Neural progenitor cell (in vitro differentiated cells): ENCODE data around the gene ALK. TPM values are rescaled to one million over a fixed set of nuclear protein-coding genes. Genes with fewer than 3 reads are reported as not detected.

ENCODE experiments used
- DNase-seq: peaks from one replicate; pipeline ENCODE4 v3.0.0-alpha.2; 2016; ENCODE audit warnings: low spot score
- H2AFZ ChIP-seq: fragments of 200-600 bp; sonication (generic); replicated peaks from 2 replicates; pipeline ENCODE4 v1.6.1; 2016; ENCODE audit warnings: antibody characterized with exemption
- H3F3A ChIP-seq: fragments of 200-600 bp; sonication (generic); 2 replicates; pipeline ENCODE4 v1.6.1; 2016; ENCODE audit warnings: antibody characterized with exemption, low read depth
- H3K27ac ChIP-seq: fragments of 200-600 bp; sonication (generic); 2 replicates; pipeline ENCODE4 v1.5.1; 2016; ENCODE audit warnings: mild to moderate bottlenecking
- H3K27me3 ChIP-seq: fragments of 200-600 bp; sonication (generic); 2 replicates; pipeline ENCODE4 v1.6.1; 2016; ENCODE audit warnings: mild to moderate bottlenecking, moderate library complexity
- H3K36me3 ChIP-seq: fragments of 200-600 bp; sonication (generic); 2 replicates; pipeline ENCODE4 v1.5.1; 2016
- H3K4me1 ChIP-seq: fragments of 200-600 bp; sonication (generic); 2 replicates; pipeline ENCODE4 v1.6.1; 2016; ENCODE audit warnings: mixed run types
- H3K4me2 ChIP-seq: fragments of 200-600 bp; sonication (generic); 2 replicates; pipeline ENCODE4 v1.6.1; 2016
- H3K4me3 ChIP-seq: fragments of 200-600 bp; sonication (generic); 2 replicates; pipeline ENCODE4 v1.5.1; 2016
- H3K79me2 ChIP-seq: fragments of 200-600 bp; sonication (generic); 2 replicates; pipeline ENCODE4 v1.6.1; 2016; ENCODE audit warnings: low read depth
- H3K9ac ChIP-seq: fragments of 200-600 bp; sonication (generic); 2 replicates; pipeline ENCODE4 v1.6.1; 2016
- H3K9me3 ChIP-seq: fragments of 200-600 bp; sonication (generic); 2 replicates; pipeline ENCODE4 v1.5.1; 2016; ENCODE audit warnings: low read depth
- H4K20me1 ChIP-seq: fragments of 200-600 bp; sonication (generic); 2 replicates; pipeline ENCODE4 v1.6.1; 2016; ENCODE audit warnings: low read depth
- H3K27ac Mint-ChIP-seq: 3 replicates; pipeline ENCODE4 v1.8.0; 2021; ENCODE audit warnings: mixed read lengths
- H3K27me3 Mint-ChIP-seq: 2 replicates; pipeline ENCODE4 v1.8.0; 2022; ENCODE audit warnings: low read depth, mild to moderate bottlenecking, inconsistent platforms, moderate library complexity, mixed read lengths; ENCODE audit not compliant: insufficient read depth
- H3K36me3 Mint-ChIP-seq: 3 replicates; pipeline ENCODE4 v1.8.0; 2021; ENCODE audit warnings: mixed read lengths
- H3K4me1 Mint-ChIP-seq: 3 replicates; pipeline ENCODE4 v1.8.0; 2021; ENCODE audit warnings: mixed read lengths
- H3K4me3 Mint-ChIP-seq: 3 replicates; pipeline ENCODE4 v1.8.0; 2021; ENCODE audit warnings: mild to moderate bottlenecking, moderate library complexity, mixed read lengths
- H3K9me3 Mint-ChIP-seq: 3 replicates; pipeline ENCODE4 v1.8.0; 2020; ENCODE audit warnings: mixed read lengths
- EZH2 ChIP-seq: fragments of 200-600 bp; sonication (generic); IDR thresholded peaks from 2 replicates; pipeline ENCODE4 v1.6.1; 2017; ENCODE audit warnings: antibody characterized with exemption, mild to moderate bottlenecking, moderate library complexity
- EZH2phosphoT487 ChIP-seq: fragments of 200-600 bp; sonication (generic); IDR thresholded peaks from 2 replicates; pipeline ENCODE4 v1.6.1; 2017; ENCODE audit warnings: antibody characterized with exemption
- total RNA-seq: library from RNA; depleted of rRNA; stranded (reverse); fragments of >200 nt; gene quantifications from 2 replicates; pipeline ENCODE4 v1.2.3, GENCODE V29; 2015; ENCODE audit warnings: low replicate concordance
- TF ChIP-seq, protein P1 (sequence below): fragments of 200-600 bp; sonication (generic); IDR thresholded peaks from 2 replicates; pipeline ENCODE4 v1.5.1; 2017; ENCODE audit warnings: antibody characterized with exemption, mild to moderate bottlenecking

The ALK gene
- total RNA-seq, 1 donor from 2014 or later, result not detected

DNA sequence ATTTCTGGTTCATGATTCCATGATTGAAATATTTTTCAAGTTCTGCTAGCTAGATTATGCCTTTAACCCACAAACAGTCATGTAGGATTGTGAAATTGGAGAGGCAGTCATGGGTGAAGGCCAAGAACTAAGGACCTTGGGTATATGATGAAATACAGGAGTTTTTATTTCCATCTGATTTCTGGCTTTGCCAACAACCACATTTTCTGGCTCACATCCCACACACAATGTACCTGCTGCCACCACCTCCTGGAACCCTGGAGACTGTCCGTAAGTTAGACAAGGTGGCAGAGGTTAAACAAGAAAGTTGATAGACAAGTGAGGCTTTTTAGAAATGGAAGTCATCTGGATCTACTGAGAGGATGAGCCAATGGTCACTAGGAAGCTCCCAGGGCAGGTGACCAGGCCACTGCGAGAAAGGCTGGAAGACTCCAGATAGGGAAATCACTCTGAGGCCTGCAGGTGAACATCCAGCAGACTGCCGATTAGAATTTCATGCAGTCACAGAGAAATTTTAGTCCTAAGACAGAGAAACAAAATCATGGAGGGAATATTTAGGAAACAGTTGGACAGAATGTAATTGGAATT is 402.0 kb downstream of the ALK start:
- no peaks in the 10 kb centered on the region for H3K9me3 ChIP-seq
- no peak for DNase-seq
- H3F3A ChIP-seq, result no peaks in the 10 kb centered on the region
- H4K20me1 ChIP-seq, result no peaks in the 10 kb centered on the region
- H3K36me3 ChIP-seq, result no peaks in the 10 kb centered on the region
- H3K27ac Mint-ChIP-seq, result no peak overlapping the region
- H3K4me1 Mint-ChIP-seq, result no peaks in the 10 kb centered on the region
- no peak overlapping the region for H3K4me3 Mint-ChIP-seq
- TF ChIP-seq EZH2 (no peak), EZH2phosphoT487 (no peak)
- TF ChIP-seq, protein P1, sequence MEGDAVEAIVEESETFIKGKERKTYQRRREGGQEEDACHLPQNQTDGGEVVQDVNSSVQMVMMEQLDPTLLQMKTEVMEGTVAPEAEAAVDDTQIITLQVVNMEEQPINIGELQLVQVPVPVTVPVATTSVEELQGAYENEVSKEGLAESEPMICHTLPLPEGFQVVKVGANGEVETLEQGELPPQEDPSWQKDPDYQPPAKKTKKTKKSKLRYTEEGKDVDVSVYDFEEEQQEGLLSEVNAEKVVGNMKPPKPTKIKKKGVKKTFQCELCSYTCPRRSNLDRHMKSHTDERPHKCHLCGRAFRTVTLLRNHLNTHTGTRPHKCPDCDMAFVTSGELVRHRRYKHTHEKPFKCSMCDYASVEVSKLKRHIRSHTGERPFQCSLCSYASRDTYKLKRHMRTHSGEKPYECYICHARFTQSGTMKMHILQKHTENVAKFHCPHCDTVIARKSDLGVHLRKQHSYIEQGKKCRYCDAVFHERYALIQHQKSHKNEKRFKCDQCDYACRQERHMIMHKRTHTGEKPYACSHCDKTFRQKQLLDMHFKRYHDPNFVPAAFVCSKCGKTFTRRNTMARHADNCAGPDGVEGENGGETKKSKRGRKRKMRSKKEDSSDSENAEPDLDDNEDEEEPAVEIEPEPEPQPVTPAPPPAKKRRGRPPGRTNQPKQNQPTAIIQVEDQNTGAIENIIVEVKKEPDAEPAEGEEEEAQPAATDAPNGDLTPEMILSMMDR, result no peak
- no peak overlapping the region for H3K9ac ChIP-seq
- H3K36me3 Mint-ChIP-seq, result no peaks in the 10 kb centered on the region
- peaks cover 6% of the 10 kb centered on the region for H3K27me3 Mint-ChIP-seq
- H3K4me1 ChIP-seq, result no peaks in the 10 kb centered on the region
- H3K79me2 ChIP-seq, result no peaks in the 10 kb centered on the region
- peaks cover 4% of the 10 kb centered on the region for H3K9me3 Mint-ChIP-seq
- no peak overlapping the region for H2AFZ ChIP-seq
- H3K27ac ChIP-seq, result no peak overlapping the region
- no peaks in the 10 kb centered on the region for H3K27me3 ChIP-seq
- no peak overlapping the region for H3K4me2 ChIP-seq
- no peak overlapping the region for H3K4me3 ChIP-seq

DNA sequence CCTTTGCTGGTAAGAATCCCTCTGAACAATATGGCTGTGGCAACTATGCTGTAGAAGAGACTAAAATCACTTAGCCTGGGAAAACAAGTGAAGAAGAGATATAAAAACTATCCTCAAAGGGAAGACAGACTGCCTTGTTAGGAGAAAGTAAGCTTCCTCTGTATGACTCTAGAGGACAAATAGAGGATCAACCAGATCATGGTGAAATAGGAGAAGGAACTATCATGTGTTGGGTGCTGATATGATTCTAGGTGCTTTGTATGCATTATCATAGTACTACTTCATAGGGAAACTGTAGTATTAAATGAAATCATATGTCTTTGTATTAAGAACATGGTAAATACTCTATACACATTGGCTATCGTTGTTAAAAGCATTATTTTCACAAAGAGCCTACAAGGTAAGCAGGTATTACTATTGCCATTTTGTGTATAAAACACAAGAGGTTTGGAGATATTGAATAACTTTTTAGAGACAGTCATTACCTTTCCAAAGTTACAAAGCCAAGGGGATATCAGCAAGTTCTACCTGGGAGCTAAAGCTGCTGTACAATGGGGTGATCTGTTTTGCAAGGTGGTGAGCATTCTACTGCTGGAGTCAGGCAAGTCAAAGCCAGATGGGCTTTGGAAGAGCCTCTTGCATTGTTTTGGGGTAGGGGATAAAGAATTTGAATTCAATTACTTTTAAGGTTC is 402.6 kb downstream of the ALK start:
- Histone ChIP-seq H3K4me3 (no peak overlapping the region), H3K27ac (no peak overlapping the region), H3F3A (no peaks in the 10 kb centered on the region), H3K4me1 (no peaks in the 10 kb centered on the region), H3K79me2 (no peaks in the 10 kb centered on the region), H4K20me1 (no peaks in the 10 kb centered on the region), H3K9me3 (no peaks in the 10 kb centered on the region), H3K9ac (no peak overlapping the region), H3K4me2 (no peak overlapping the region), H3K36me3 (no peaks in the 10 kb centered on the region), H2AFZ (no peak overlapping the region), H3K27me3 (no peaks in the 10 kb centered on the region)
- no peak for TF ChIP-seq EZH2phosphoT487
- TF ChIP-seq, protein P1, result no peak
- TF ChIP-seq EZH2, result no peak
- H3K27ac Mint-ChIP-seq, result no peak overlapping the region
- peaks cover 8% of the 10 kb centered on the region for H3K27me3 Mint-ChIP-seq
- DNase-seq, result no peak
- H3K4me1 Mint-ChIP-seq, result no peaks in the 10 kb centered on the region
- no peaks in the 10 kb centered on the region for H3K36me3 Mint-ChIP-seq
- H3K4me3 Mint-ChIP-seq, result no peak overlapping the region
- peaks cover 6% of the 10 kb centered on the region for H3K9me3 Mint-ChIP-seq

DNA sequence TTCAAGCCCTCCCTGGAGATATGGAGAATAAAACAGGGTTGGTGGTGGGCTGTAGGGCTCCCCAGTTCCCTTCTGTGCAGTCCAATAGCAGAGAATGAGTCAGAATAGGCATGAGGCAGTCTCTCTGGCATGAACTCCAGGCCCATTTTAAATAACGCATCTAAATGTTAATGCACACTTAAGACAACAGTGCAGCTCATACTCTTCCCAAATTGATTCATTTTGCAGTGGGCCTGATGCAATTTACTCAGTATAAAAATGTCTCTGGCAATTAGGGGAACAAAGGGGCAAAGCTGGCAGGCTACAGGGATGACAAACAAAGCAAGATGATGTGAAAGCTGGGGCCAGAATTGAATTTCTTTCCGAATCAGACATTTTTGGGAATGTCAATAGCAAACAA is 403.4 kb downstream of the ALK start:
- H3K4me2 ChIP-seq, result no peak overlapping the region
- peaks cover 6% of the 10 kb centered on the region for H3K9me3 Mint-ChIP-seq
- peaks cover 5% of the 10 kb centered on the region for H3K27me3 Mint-ChIP-seq

More for the DNA sequence above, 403.4 kb downstream of the ALK start:
- H3K36me3 Mint-ChIP-seq, result no peaks in the 10 kb centered on the region
- Histone ChIP-seq H4K20me1 (no peaks in the 10 kb centered on the region), H3K4me1 (no peaks in the 10 kb centered on the region), H3F3A (no peaks in the 10 kb centered on the region), H3K4me3 (no peak overlapping the region), H2AFZ (no peak overlapping the region), H3K27ac (no peak overlapping the region), H3K79me2 (no peaks in the 10 kb centered on the region), H3K27me3 (no peaks in the 10 kb centered on the region), H3K9me3 (no peaks in the 10 kb centered on the region), H3K9ac (no peak overlapping the region), H3K36me3 (no peaks in the 10 kb centered on the region)
- DNase-seq, result no peak
- TF ChIP-seq EZH2, result no peak
- TF ChIP-seq, protein P1, result no peak
- TF ChIP-seq EZH2phosphoT487, result no peak
- no peak overlapping the region for H3K4me3 Mint-ChIP-seq
- no peaks in the 10 kb centered on the region for H3K4me1 Mint-ChIP-seq
- no peak overlapping the region for H3K27ac Mint-ChIP-seq
